Calu3 (cell line): ENCODE data around the gene TMEM132E. TPM values are rescaled to one million over a fixed set of nuclear protein-coding genes. Genes with fewer than 3 reads are reported as not detected.

ENCODE experiments used
- BruUV-seq: library from RNA; stranded (reverse); fragments of 400-500 nt; replicated peaks from 2 replicates; lab custom pipeline; 2021; lab: Mats Ljungman, UMichigan
- CTCF ChIA-PET: fragments of 300-600 bp; sonication (Branson Sonifier 250); formaldehyde crosslinking; loops from one replicate; lab custom pipeline; 2022; ENCODE audit warnings: antibody characterized with exemption; lab: Charles Lee
- DNase-seq: peaks from one replicate; pipeline ENCODE4 v3.0.0; 2022
- H3K27ac Mint-ChIP-seq: one replicate; pipeline ENCODE4 v1.8.0; 2022; ENCODE audit warnings: mixed read lengths; ENCODE audit not compliant: unreplicated experiment
- H3K27me3 Mint-ChIP-seq: one replicate; pipeline ENCODE4 v1.8.0; 2022; ENCODE audit warnings: mixed read lengths; ENCODE audit not compliant: unreplicated experiment
- H3K36me3 Mint-ChIP-seq: one replicate; pipeline ENCODE4 v1.8.0; 2022; ENCODE audit warnings: mild to moderate bottlenecking, moderate library complexity, mixed read lengths; ENCODE audit not compliant: insufficient read depth, unreplicated experiment
- H3K4me1 Mint-ChIP-seq: one replicate; pipeline ENCODE4 v1.8.0; 2022; ENCODE audit warnings: mild to moderate bottlenecking, low read depth, mixed read lengths; ENCODE audit not compliant: unreplicated experiment
- H3K4me3 Mint-ChIP-seq: one replicate; pipeline ENCODE4 v1.8.0; 2022; ENCODE audit warnings: mild to moderate bottlenecking, low read depth, moderate library complexity, mixed read lengths; ENCODE audit not compliant: unreplicated experiment
- H3K9me3 Mint-ChIP-seq: one replicate; pipeline ENCODE4 v1.8.0; 2022; ENCODE audit warnings: low read depth, mixed read lengths; ENCODE audit not compliant: unreplicated experiment
- CTCF ChIP-seq: fragments of 200-600 bp; IDR thresholded peaks from one replicate; pipeline ENCODE4 v1.8.0; 2022; ENCODE audit warnings: antibody characterized with exemption; ENCODE audit not compliant: unreplicated experiment
- intact Hi-C: fragments of 100-400 bp; cut with micrococcal nuclease; formaldehyde crosslinking; loops from one replicate; pipeline ENCODE4 v1.10.0; 2022; ENCODE audit not compliant: unreplicated experiment
- total RNA-seq: library from RNA; stranded (reverse); gene quantifications from 2 replicates; pipeline ENCODE4 v1.2.3, GENCODE V29; 2022

Gene TMEM132E
- total RNA-seq, 1 experiment from 2014 or later: 0.26 TPM

- no peaks in the 10 kb centered on the region for H3K9me3 Mint-ChIP-seq
- DNase-seq: no peak
- intact Hi-C loops: no loop called here
- no peaks in the 10 kb centered on the region for H3K4me1 Mint-ChIP-seq
- BruUV-seq: no TSS peak
- H3K4me3 Mint-ChIP-seq: no peak overlapping the region
- CTCF ChIA-PET: no interaction called here
- H3K36me3 Mint-ChIP-seq: no peaks in the 10 kb centered on the region
- no peak overlapping the region for H3K27ac Mint-ChIP-seq
- TF ChIP-seq CTCF: no peak
- peaks cover 58% of the 10 kb centered on the region for H3K27me3 Mint-ChIP-seq
Measured at GRCh38 chr17:34570506-34570905, 8.9 kb upstream of the TMEM132E start.

- CTCF ChIA-PET: interaction anchor here (1.0 kb wide), 1 partner anchor 39 kb away, joined by 3 read pairs; no protein-coding TSS in a partner anchor
- no peak for TF ChIP-seq CTCF
Measured at GRCh38 chr17:34571428-34572130, 7.8 kb upstream of the TMEM132E start.

GRCh38 chr17:34572483-34572882 is 6.9 kb upstream of the TMEM132E start:
- no peak overlapping the region for H3K27ac Mint-ChIP-seq
- no peak for DNase-seq
- CTCF ChIA-PET: interaction anchor here (1.0 kb wide), 1 partner anchor 38 kb away, joined by 3 read pairs; no protein-coding TSS in a partner anchor
- no peak overlapping the region for H3K4me3 Mint-ChIP-seq
- H3K36me3 Mint-ChIP-seq: no peaks in the 10 kb centered on the region
- peaks cover 76% of the 10 kb centered on the region for H3K27me3 Mint-ChIP-seq
- intact Hi-C loops: no loop called here
- TF ChIP-seq CTCF: no peak
- no peaks in the 10 kb centered on the region for H3K9me3 Mint-ChIP-seq
- BruUV-seq: no TSS peak
- no peaks in the 10 kb centered on the region for H3K4me1 Mint-ChIP-seq

More at GRCh38 chr17:34571428-34572130, 7.8 kb upstream of the TMEM132E start:
- no TSS peak for BruUV-seq
- no peaks in the 10 kb centered on the region for H3K36me3 Mint-ChIP-seq
- no peak overlapping the region for H3K4me3 Mint-ChIP-seq
- H3K9me3 Mint-ChIP-seq: no peaks in the 10 kb centered on the region
- no peak overlapping the region for H3K27ac Mint-ChIP-seq
- no peak for DNase-seq
- H3K27me3 Mint-ChIP-seq: peaks cover 67% of the 10 kb centered on the region
- intact Hi-C loops: no loop called here
- H3K4me1 Mint-ChIP-seq: no peaks in the 10 kb centered on the region

- no peaks in the 10 kb centered on the region for H3K9me3 Mint-ChIP-seq
- BruUV-seq: no TSS peak
- H3K27me3 Mint-ChIP-seq: peaks cover 98% of the 10 kb centered on the region
- no peaks in the 10 kb centered on the region for H3K4me1 Mint-ChIP-seq
- CTCF ChIA-PET: interaction anchor here (1.4 kb wide), 1 partner anchor 33 kb away, joined by 4 read pairs; no protein-coding TSS in a partner anchor
- DNase-seq: no peak
- no peak for TF ChIP-seq CTCF
- H3K36me3 Mint-ChIP-seq: peaks cover 10% of the 10 kb centered on the region
- H3K4me3 Mint-ChIP-seq: no peak overlapping the region
- intact Hi-C loops: no loop called here
- H3K27ac Mint-ChIP-seq: no peak overlapping the region
Measured at GRCh38 chr17:34575182-34575581, 4.2 kb upstream of the TMEM132E start.
